B cell (primary cell): ENCODE data around the gene SRPK1. TPM values are rescaled to one million over a fixed set of nuclear protein-coding genes. Genes with fewer than 3 reads are reported as not detected.

Experiments
- ATAC-seq: fragments of 200-7000 bp; cut with Tn5 transposase; one replicate; pipeline ENCODE4 v1.10.0; 2021; ENCODE audit warnings: low read depth, mild to moderate bottlenecking, moderate number of reproducible peaks, moderate library complexity
- CTCF ChIA-PET: fragments of 350-600 bp; sonication (Branson Sonifier 250); formaldehyde crosslinking; loops from one replicate; lab custom pipeline; 2021; ENCODE audit warnings: antibody characterized with exemption, inconsistent platforms; lab: Charles Lee
- POLR2A ChIA-PET: fragments of 350-600 bp; sonication (Branson Sonifier 250); formaldehyde crosslinking; loops from one replicate; lab custom pipeline; 2021; ENCODE audit warnings: antibody characterized with exemption; lab: Charles Lee
- DNase-seq: peaks from one replicate; pipeline ENCODE4 v3.0.0; 2013
- H2AFZ ChIP-seq: 2 replicates; pipeline ENCODE4 v1.6.1; 2012; ENCODE audit warnings: mild to moderate bottlenecking, low read depth, low read length; ENCODE audit not compliant: insufficient read depth, poor library complexity, severe bottlenecking
- H3K27ac ChIP-seq, 2 donors: 1 replicate in 1 of 2; 2 replicates in 1 of 2; pipeline ENCODE4 v1.5.1; 2012 to 2013; ENCODE audit warnings: low read length in 2 of 2, mild to moderate bottlenecking in 2 of 2, moderate library complexity in 1 of 2
- H3K27me3 ChIP-seq, 4 experiments: fragments of 200-600 bp in 1 of 4; sonication (generic) in 1 of 4; replicated peaks in 1 of 4; 1 replicate in 2 of 4; 2 replicates in 2 of 4; pipeline versions ENCODE4 v1.6.1 to v1.7.0; 2013 to 2016; ENCODE audit warnings: low read length in 3 of 4, mild to moderate bottlenecking in 2 of 4, mixed read lengths in 1 of 4, moderate library complexity in 1 of 4; ENCODE audit not compliant: insufficient read depth in 4 of 4, control insufficient read depth in 3 of 4; ENCODE audit errors: control extremely low read depth in 1 of 4
- H3K36me3 ChIP-seq, 2 experiments: replicated peaks in 1 of 2; 1 replicate in 1 of 2; 2 replicates in 1 of 2; pipeline versions ENCODE4 v1.6.1 to v1.7.1; 2013; ENCODE audit warnings: low read length in 1 of 2; ENCODE audit not compliant: insufficient read depth in 2 of 2, control insufficient read depth in 1 of 2; ENCODE audit errors: control extremely low read depth in 1 of 2, extremely low read depth in 1 of 2
- H3K4me1 ChIP-seq, 2 donors: fragments of 200-600 bp in 1 of 2; sonication (generic) in 1 of 2; 1 replicate in 1 of 2; 2 replicates in 1 of 2; pipeline versions ENCODE4 v1.5.1 to v1.6.1; 2013 to 2017; ENCODE audit warnings: low read length in 2 of 2; ENCODE audit not compliant: control insufficient read depth in 2 of 2, insufficient read depth in 2 of 2
- H3K4me2 ChIP-seq: replicated peaks from 2 replicates; pipeline ENCODE3; 2012; ENCODE audit warnings: mild to moderate bottlenecking, low read depth, low read length; ENCODE audit not compliant: poor library complexity, severe bottlenecking
- H3K4me3 ChIP-seq, 5 experiments: fragments of 200-600 bp in 1 of 5; sonication (generic) in 1 of 5; 1 replicate in 3 of 5; 2 replicates in 2 of 5; pipeline versions ENCODE4 v1.5.1 to v1.7.0; 2011 to 2016; ENCODE audit warnings: low read length in 4 of 5, mild to moderate bottlenecking in 4 of 5, low read depth in 2 of 5, control low read depth in 1 of 5, moderate library complexity in 1 of 5; ENCODE audit not compliant: insufficient read depth in 1 of 5; ENCODE audit errors: control extremely low read depth in 1 of 5, extremely low read depth in 1 of 5
- H3K79me2 ChIP-seq: fragments of 200-600 bp; sonication (generic); one replicate; pipeline ENCODE4 v1.6.0; 2016; ENCODE audit warnings: low read length; ENCODE audit not compliant: control insufficient read depth, insufficient read depth
- H3K9ac ChIP-seq: fragments of 200-600 bp; sonication (generic); 2 replicates; pipeline ENCODE4 v1.6.1; 2017; ENCODE audit warnings: mild to moderate bottlenecking, low read length, moderate library complexity
- H3K9me3 ChIP-seq, 3 donors: one replicate each; pipeline versions ENCODE4 v1.6.1 to v1.7.1; 2013; ENCODE audit warnings: low read length in 2 of 3; ENCODE audit not compliant: control insufficient read depth in 2 of 3, insufficient read depth in 1 of 3; ENCODE audit errors: control extremely low read depth in 1 of 3
- H4K20me1 ChIP-seq: 2 replicates; pipeline ENCODE4 v1.6.0; 2012; ENCODE audit warnings: mild to moderate bottlenecking, low read length; ENCODE audit not compliant: insufficient read depth, control insufficient read depth, poor library complexity, severe bottlenecking
- H3K27ac Mint-ChIP-seq: one replicate; pipeline ENCODE4 v1.8.0; 2021; ENCODE audit warnings: mixed read lengths
- H3K27me3 Mint-ChIP-seq: one replicate; pipeline ENCODE4 v1.8.0; 2021; ENCODE audit warnings: mixed read lengths
- H3K4me1 Mint-ChIP-seq: one replicate; pipeline ENCODE4 v1.8.0; 2021; ENCODE audit warnings: mixed read lengths
- H3K4me3 Mint-ChIP-seq: one replicate; pipeline ENCODE4 v1.8.0; 2021; ENCODE audit warnings: mixed read lengths
- H3K9me3 Mint-ChIP-seq: one replicate; pipeline ENCODE4 v1.8.0; 2022; ENCODE audit warnings: mixed read lengths; ENCODE audit not compliant: insufficient read depth
- CTCF ChIP-seq: fragments of 200-600 bp; IDR thresholded peaks from one replicate; pipeline ENCODE4 v1.8.0; 2022; ENCODE audit warnings: antibody characterized with exemption, mild to moderate bottlenecking
- EZH2 ChIP-seq: IDR thresholded peaks from 2 replicates; pipeline ENCODE4 v1.6.1; 2012; ENCODE audit warnings: borderline replicate concordance, low read depth, mild to moderate bottlenecking, moderate library complexity, low read length; ENCODE audit not compliant: insufficient read depth, poor library complexity, severe bottlenecking
- WGBS: methylation state at CpG from one replicate; pipeline ENCODE4 v1.1.5; 2013; ENCODE audit warnings: missing lambda C conversion rate; ENCODE audit not compliant: insufficient coverage; 5-methylcytosine and 5-hydroxymethylcytosine counted together
- intact Hi-C: fragments of 100-400 bp; cut with micrococcal nuclease; formaldehyde crosslinking; loops from one replicate; pipeline ENCODE4 v1.10.0; 2022
- polyA plus RNA-seq: library from polyadenylated mRNA; depleted of rRNA; stranded (reverse); fragments of >200 nt; gene quantifications from 2 replicates; pipeline ENCODE4 v1.2.3, GENCODE V29; 2012
- total RNA-seq, 2 donors: library from RNA; stranded (reverse); fragments of 120-200 nt in 1 of 2; gene quantifications; 1 replicate in 1 of 2; 2 replicates in 1 of 2; pipeline versions ENCODE4 v1.2.3 to v1.2.4, GENCODE V29; 2013 to 2022

The SRPK1 gene
- total and polyA plus RNA-seq, 2 donors (not counting 1 experiment from before 2014, with no cell fraction given): 9.7 to 53.3 TPM

- Histone ChIP-seq H3K79me2 (no peaks in the 10 kb centered on the region), H3K4me3 (no peak overlapping the region), H2AFZ (no peak overlapping the region), H4K20me1 (no peaks in the 10 kb centered on the region), H3K9me3 (peaks cover 0 to 4% (median 4%) of the 10 kb centered on the region in 3 donors), H3K27ac (no peak overlapping the region), H3K36me3 (peaks cover 2 to 15% of the 10 kb centered on the region in 2 experiments), H3K27me3 (no peaks in the 10 kb centered on the region), H3K4me1 (no peaks in the 10 kb centered on the region), H3K4me2 (no peak overlapping the region), H3K9ac (no peak overlapping the region)
- intact Hi-C loops: no loop called here
- no peak for ATAC-seq
- ChIA-PET POLR2A (no interaction called here), CTCF (no interaction called here)
- Mint-ChIP-seq H3K4me3 (no peak overlapping the region), H3K27ac (no peak overlapping the region), H3K4me1 (no peaks in the 10 kb centered on the region), H3K27me3 (no peaks in the 10 kb centered on the region), H3K9me3 (no peaks in the 10 kb centered on the region)
- WGBS: 100% methylated on average over 1 of the region's 2 CpGs
- DNase-seq: no peak
- TF ChIP-seq EZH2 (no peak), CTCF (no peak)
Measured at GRCh38 chr6:35850208-35850607, 70.7 kb downstream of the SRPK1 start.

GRCh38 chr6:35844290-35844689, 76.6 kb downstream of the SRPK1 start:
- no peaks in the 10 kb centered on the region for H3K9me3 Mint-ChIP-seq
- ATAC-seq (no peak), DNase-seq (no peak)
- TF ChIP-seq CTCF (no peak), EZH2 (no peak)
- intact Hi-C loops: no loop called here
- H3K27ac ChIP-seq: no peak overlapping the region
- ChIA-PET CTCF (no interaction called here), POLR2A (no interaction called here)
- H2AFZ ChIP-seq: no peak overlapping the region
- H3K27me3 ChIP-seq: no peaks in the 10 kb centered on the region
- peaks cover 0 to 4% (median 4%) of the 10 kb centered on the region in 3 donors for H3K9me3 ChIP-seq
- H3K9ac ChIP-seq: no peak overlapping the region
- no peaks in the 10 kb centered on the region for H3K4me1 Mint-ChIP-seq
- H3K4me1 ChIP-seq: no peaks in the 10 kb centered on the region
- H4K20me1 ChIP-seq: no peaks in the 10 kb centered on the region
- H3K4me3 ChIP-seq: no peak overlapping the region
- H3K4me2 ChIP-seq: no peak overlapping the region
- H3K27ac Mint-ChIP-seq: no peak overlapping the region
- H3K27me3 Mint-ChIP-seq: no peaks in the 10 kb centered on the region
- peaks cover 4 to 12% of the 10 kb centered on the region in 2 experiments for H3K36me3 ChIP-seq
- WGBS: 100% methylated on average over 2 of the region's 3 CpGs
- H3K4me3 Mint-ChIP-seq: no peak overlapping the region
- no peaks in the 10 kb centered on the region for H3K79me2 ChIP-seq
